Breast epithelium (tissue), 3 donors: Measurements from ENCODE around the gene WWTR1.

ENCODE experiments used
- CTCF ChIP-seq, 3 donors: fragments of 450-650 bp; IDR thresholded peaks; one replicate each; pipeline ENCODE4 v1.5.1; 2016 to 2017; ENCODE audit warnings: antibody characterized with exemption in 3 of 3, mild to moderate bottlenecking in 3 of 3, moderate library complexity in 3 of 3
- POLR2A ChIP-seq: fragments of 450-650 bp; IDR thresholded peaks from one replicate; pipeline ENCODE4 v1.6.1; 2016; ENCODE audit warnings: antibody characterized with exemption, mild to moderate bottlenecking, moderate library complexity

- TF ChIP-seq CTCF (IDR thresholded peaks at IDR 0.05): peak in 1 of 3 donors; percentile 28
- TF ChIP-seq POLR2A: no peak
These were observed 76.0 kb downstream of the WWTR1 start for GRCh38 chr3:149581681-149582370.
